Kidney epithelial cell (primary cell): ENCODE measurements around the gene RNF13. TPM values are rescaled to one million over a fixed set of nuclear protein-coding genes. Genes with fewer than 3 reads are reported as not detected.
"Not testable (repeated sequence)": the region's sequence is repeated elsewhere in the genome, so short reads cannot be mapped to it uniquely, and the experiment has no call there.

ENCODE experiments used
- DNase-seq: peaks from one replicate; pipeline ENCODE4 v3.0.0-alpha.2; 2010; ENCODE audit warnings: low read depth
- H3K27me3 ChIP-seq: 2 replicates; pipeline ENCODE4 v1.6.0; 2011; ENCODE audit warnings: low read length; ENCODE audit not compliant: control insufficient read depth, insufficient read depth
- H3K36me3 ChIP-seq: 2 replicates; pipeline ENCODE4 v1.5.1; 2011; ENCODE audit warnings: low read length; ENCODE audit not compliant: control insufficient read depth, insufficient read depth
- H3K4me3 ChIP-seq: 2 replicates; pipeline ENCODE4 v1.5.1; 2011; ENCODE audit warnings: low read depth, mild to moderate bottlenecking, control low read depth, low read length
- CTCF ChIP-seq: IDR thresholded peaks from 2 replicates; pipeline ENCODE4 v1.5.1; 2011; ENCODE audit warnings: mild to moderate bottlenecking, moderate library complexity, low read length, control low read depth, inconsistent platforms; ENCODE audit not compliant: insufficient read depth, poor library complexity, severe bottlenecking
- total RNA-seq: library from RNA; depleted of rRNA; stranded (reverse); fragments of >200 nt; gene quantifications from 2 replicates; pipeline ENCODE4 v1.2.3, GENCODE V29; 2015

The RNF13 gene
- total RNA-seq, 1 donor from 2014 or later: 43.4 TPM

GRCh38 chr3:149819432-149819831, 6.4 kb downstream of the RNF13 start:
- no peaks in the 10 kb centered on the region for H3K27me3 ChIP-seq
- TF ChIP-seq CTCF: no peak
- no peaks in the 10 kb centered on the region for H3K36me3 ChIP-seq
- no peak overlapping the region for H3K4me3 ChIP-seq
- no peak for DNase-seq

GRCh38 chr3:149820183-149820582, 7.2 kb downstream of the RNF13 start:
- no peak for TF ChIP-seq CTCF
- Histone ChIP-seq H3K36me3 (no peaks in the 10 kb centered on the region), H3K27me3 (no peaks in the 10 kb centered on the region), H3K4me3 (no peak overlapping the region)
- DNase-seq: no peak

GRCh38 chr3:149826636-149827035, 13.6 kb downstream of the RNF13 start:
- TF ChIP-seq CTCF: no peak
- no peak for DNase-seq
- Histone ChIP-seq H3K27me3 (no peaks in the 10 kb centered on the region), H3K4me3 (no peak overlapping the region), H3K36me3 (no peaks in the 10 kb centered on the region)

GRCh38 chr3:149828390-149828789, 15.4 kb downstream of the RNF13 start:
- TF ChIP-seq CTCF: no peak
- Histone ChIP-seq H3K27me3 (no peaks in the 10 kb centered on the region), H3K4me3 (no peak overlapping the region), H3K36me3 (no peaks in the 10 kb centered on the region)
- no peak for DNase-seq

- H3K27me3 ChIP-seq, H3K36me3 ChIP-seq, DNase-seq, H3K4me3 ChIP-seq: not testable (repeated sequence)
Observed at GRCh38 chr3:149829631-149830030, 16.6 kb downstream of the RNF13 start.

GRCh38 chr3:149830902-149831301, 17.9 kb downstream of the RNF13 start:
- Histone ChIP-seq H3K4me3 (no peak overlapping the region), H3K27me3 (no peaks in the 10 kb centered on the region), H3K36me3 (no peaks in the 10 kb centered on the region)
- DNase-seq: no peak
- TF ChIP-seq CTCF: no peak
